Lung (tissue), 12 donors: ENCODE data around the gene BMAL1. TPM values are rescaled to one million over a fixed set of nuclear protein-coding genes. Genes with fewer than 3 reads are reported as not detected.
"Not testable (repeated sequence)": the region's sequence is repeated elsewhere in the genome, so short reads cannot be mapped to it uniquely, and the experiment has no call there.

Source experiments
- ATAC-seq: fragments of 200-7000 bp; cut with Tn5 transposase; one replicate; pipeline ENCODE4 v1.9.1; 2020; ENCODE audit warnings: moderate number of reproducible peaks; ENCODE audit not compliant: insufficient read depth, low FRiP score
- DNase-seq, 3 donors: peaks; one replicate each; pipeline ENCODE4 v3.0.0-alpha.2; 2013 to 2017
- H3K27ac ChIP-seq, 2 donors: one replicate each; pipeline ENCODE4 v1.5.1; 2013; ENCODE audit warnings: mild to moderate bottlenecking in 2 of 2, moderate library complexity in 2 of 2, control low read depth in 1 of 2, inconsistent platforms in 1 of 2, low read depth in 1 of 2, low read length in 1 of 2
- H3K27me3 ChIP-seq, 3 donors: one replicate each; pipeline ENCODE4 v1.5.1; 2013; ENCODE audit warnings: low read length in 2 of 3; ENCODE audit not compliant: control insufficient read depth in 3 of 3, insufficient read depth in 3 of 3
- H3K36me3 ChIP-seq, 4 donors: one replicate each; pipeline ENCODE4 v1.5.1; 2013; ENCODE audit warnings: low read length in 4 of 4, mild to moderate bottlenecking in 1 of 4, moderate library complexity in 1 of 4; ENCODE audit not compliant: control insufficient read depth in 4 of 4, insufficient read depth in 4 of 4
- H3K4me1 ChIP-seq, 5 donors: one replicate each; pipeline ENCODE4 v1.5.1; 2013; ENCODE audit warnings: low read length in 5 of 5, mild to moderate bottlenecking in 2 of 5, moderate library complexity in 1 of 5; ENCODE audit not compliant: control insufficient read depth in 5 of 5, insufficient read depth in 5 of 5
- H3K4me3 ChIP-seq: one replicate; pipeline ENCODE4 v1.5.1; 2013; ENCODE audit warnings: mild to moderate bottlenecking, control low read depth, moderate library complexity
- H3K9ac ChIP-seq, 2 donors: one replicate each; pipeline ENCODE4 v1.5.1; 2013; ENCODE audit warnings: low read length in 2 of 2, control low read depth in 1 of 2; ENCODE audit not compliant: insufficient read depth in 1 of 2
- H3K9me3 ChIP-seq, 4 donors: one replicate each; pipeline ENCODE4 v1.5.1; 2013; ENCODE audit warnings: low read length in 3 of 4, mild to moderate bottlenecking in 1 of 4, moderate library complexity in 1 of 4; ENCODE audit not compliant: control insufficient read depth in 4 of 4, insufficient read depth in 3 of 4
- CTCF ChIP-seq: IDR thresholded peaks from 2 replicates; pipeline ENCODE4 v1.5.1; 2012; ENCODE audit warnings: mild to moderate bottlenecking; ENCODE audit errors: control extremely low read depth, extremely low read depth
- WGBS, 2 donors: extraction: QIAGEN DNeasy Blood & Tissue Kit; methylation state at CpG; one replicate each; pipeline ENCODE4 v1.1.7; 2013; 5-methylcytosine and 5-hydroxymethylcytosine counted together
- polyA plus RNA-seq, 2 donors: library from polyadenylated mRNA; stranded (reverse); fragments of 200-250 nt; gene quantifications; one replicate each; pipeline ENCODE4 v1.2.1, GENCODE V29; 2013
- total RNA-seq, 2 donors: library from RNA; depleted of rRNA in 1 of 2; stranded (reverse); fragments of >200 nt in 1 of 2; gene quantifications; one replicate each; pipeline ENCODE4 v1.2.1, GENCODE V29; 2014 to 2021
- donor health status: control.
- donor health status: control.
- donor health status: Bipolar disorder and iron deficiency.
- donor health status: healthy.
- donor health status: DM: yes; HTN: yes; CAD: no.

The BMAL1 gene
- total and polyA plus RNA-seq, 4 donors = 13.4 to 38.0 (median 26.2) TPM

GRCh38 chr11:13252438-13252837 is 25.2 kb upstream of the BMAL1 start:
- WGBS, 2 donors = 87 to 89% methylated on average over 4 of the region's 4 CpGs
- ATAC-seq = no peak

DNA sequence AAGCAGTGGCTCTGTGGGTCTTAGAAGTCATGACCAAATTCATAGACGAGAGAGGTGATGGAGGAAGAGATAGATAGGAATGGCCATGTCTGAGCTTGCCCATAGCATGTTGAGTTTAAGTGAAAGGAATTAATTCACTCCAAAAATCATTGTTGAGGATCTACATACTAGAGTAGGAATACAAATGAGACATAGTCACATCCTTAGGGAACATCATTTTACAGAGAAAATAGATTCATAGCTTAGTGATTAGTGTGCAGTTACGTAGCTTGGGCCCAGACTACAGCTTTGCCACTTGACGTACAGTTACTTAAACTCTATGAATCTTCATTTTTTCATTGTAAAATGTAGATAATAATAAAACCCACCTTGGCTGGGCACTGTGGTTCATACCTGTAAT is 21.4 kb upstream of the BMAL1 start:
- H3K4me1 ChIP-seq = peaks cover 0 to 10% (median 6%) of the 10 kb centered on the region in 5 donors
- WGBS, 2 donors = 64 to 81% methylated on average over 3 of the region's 3 CpGs
- H3K36me3 ChIP-seq = no peaks in the 10 kb centered on the region
- H3K9ac ChIP-seq = no peak overlapping the region
- no peak for DNase-seq
- ATAC-seq = no peak
- no peak overlapping the region for H3K27ac ChIP-seq
- H3K9me3 ChIP-seq = no peaks in the 10 kb centered on the region
- no peak overlapping the region for H3K4me3 ChIP-seq
- no peaks in the 10 kb centered on the region for H3K27me3 ChIP-seq
- TF ChIP-seq CTCF = no peak

More at GRCh38 chr11:13252438-13252837, 25.2 kb upstream of the BMAL1 start:
- TF ChIP-seq CTCF = no peak
- no peak for DNase-seq
- Histone ChIP-seq H3K4me1 (no peaks in the 10 kb centered on the region), H3K4me3 (no peak overlapping the region), H3K9me3 (no peaks in the 10 kb centered on the region), H3K9ac (no peak overlapping the region), H3K27ac (no peak overlapping the region), H3K27me3 (no peaks in the 10 kb centered on the region), H3K36me3 (no peaks in the 10 kb centered on the region)

DNA sequence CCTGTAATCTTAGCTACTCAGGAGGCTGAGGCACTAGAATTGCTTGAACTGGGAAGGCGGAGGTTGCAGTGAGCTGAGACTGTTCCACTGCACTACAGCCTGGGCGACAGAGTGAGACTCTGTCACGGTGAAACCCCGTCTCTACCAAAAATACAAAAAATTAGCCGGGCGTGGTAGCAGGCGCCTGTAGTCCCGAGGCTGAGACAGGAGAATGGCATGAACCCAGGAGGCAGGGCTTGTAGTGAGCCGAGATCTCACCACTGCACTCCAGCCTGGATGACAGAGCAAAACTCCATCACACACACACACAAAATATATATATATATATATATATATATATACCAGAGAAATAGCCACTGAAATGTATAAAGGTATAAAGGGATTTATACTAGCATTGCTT is 19.5 kb upstream of the BMAL1 start:
- peaks cover 0 to 13% (median 7%) of the 10 kb centered on the region in 5 donors for H3K4me1 ChIP-seq
- WGBS, 2 donors = 86 to 90% methylated on average over 9 of the region's 9 CpGs
- not testable (repeated sequence) for H3K9me3 ChIP-seq, H3K9ac ChIP-seq, H3K4me3 ChIP-seq, H3K36me3 ChIP-seq, H3K27ac ChIP-seq, ATAC-seq, DNase-seq, H3K27me3 ChIP-seq

DNA sequence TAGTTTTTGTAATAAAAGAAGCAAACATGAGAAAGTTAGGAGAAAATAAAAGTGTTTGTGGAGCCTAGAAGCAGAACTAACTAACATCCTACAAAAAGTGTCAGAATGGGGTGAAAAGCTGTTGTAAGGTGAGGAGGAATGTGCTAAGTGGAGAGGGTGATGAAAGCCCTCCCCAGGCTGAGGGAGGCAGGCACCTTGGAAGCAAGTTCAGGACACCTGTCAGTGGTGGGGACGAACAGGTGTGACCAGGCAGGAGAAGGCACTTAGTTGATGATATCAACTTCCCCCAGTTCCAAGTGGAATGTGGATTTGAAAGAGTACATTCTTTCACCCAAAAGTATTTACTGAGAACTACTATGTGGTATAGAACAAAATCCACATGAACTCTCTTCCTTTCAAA is 18.7 kb upstream of the BMAL1 start:
- H3K27me3 ChIP-seq = no peaks in the 10 kb centered on the region
- TF ChIP-seq CTCF = no peak
- no peak for ATAC-seq
- no peak overlapping the region for H3K4me3 ChIP-seq
- no peak overlapping the region for H3K27ac ChIP-seq
- WGBS, 2 donors = 30 to 53% methylated on average over 1 of the region's 1 CpG
- H3K9me3 ChIP-seq = no peaks in the 10 kb centered on the region
- no peaks in the 10 kb centered on the region for H3K36me3 ChIP-seq
- H3K4me1 ChIP-seq = peaks cover 0 to 13% (median 7%) of the 10 kb centered on the region in 5 donors
- no peak overlapping the region for H3K9ac ChIP-seq
- no peak for DNase-seq
